ENCODE measurements around the gene VASN. TPM values are rescaled to one million over a fixed set of nuclear protein-coding genes. Genes with fewer than 3 reads are reported as not detected.

The VASN gene
- total RNA-seq, 1 experiment from 2014 or later: 18.1 TPM

GRCh38 chr16:4410335-4411075 lies 38.9 kb downstream of the VASN start:
- CTCF ChIA-PET: interaction anchor here (0.7 kb wide), 1 partner anchor 44 kb away, joined by 3 read pairs; no protein-coding TSS in a partner anchor
- TF ChIP-seq CTCF (IDR thresholded peaks at IDR 0.05; ENCODE audit: unreplicated experiment): no peak
- intact Hi-C loops (cut with micrococcal nuclease; ENCODE audit: unreplicated experiment): no loop called here
- Mint-ChIP-seq H3K27ac (ENCODE audit: unreplicated experiment) (no peak overlapping the region), H3K27me3 (ENCODE audit: unreplicated experiment) (no peaks in the 10 kb centered on the region), H3K9me3 (ENCODE audit: low read depth, unreplicated experiment) (no peaks in the 10 kb centered on the region), H3K4me3 (ENCODE audit: low read depth, unreplicated experiment) (no peak overlapping the region), H3K36me3 (ENCODE audit: insufficient read depth, unreplicated experiment) (peaks cover 42% of the 10 kb centered on the region), H3K4me1 (ENCODE audit: low read depth, unreplicated experiment) (peaks cover 14% of the 10 kb centered on the region)
- no peak for DNase-seq
- no TSS peak for BruUV-seq (replicated peaks)

- H3K4me1 Mint-ChIP-seq (ENCODE audit: low read depth, unreplicated experiment): peaks cover 15% of the 10 kb centered on the region
- TF ChIP-seq CTCF (IDR thresholded peaks at IDR 0.05; ENCODE audit: unreplicated experiment): no peak
- H3K27me3 Mint-ChIP-seq (ENCODE audit: unreplicated experiment): no peaks in the 10 kb centered on the region
- peaks cover 40% of the 10 kb centered on the region for H3K36me3 Mint-ChIP-seq (ENCODE audit: insufficient read depth, unreplicated experiment)
- BruUV-seq (replicated peaks): no TSS peak
- CTCF ChIA-PET: no interaction called here
- no peaks in the 10 kb centered on the region for H3K9me3 Mint-ChIP-seq (ENCODE audit: low read depth, unreplicated experiment)
- H3K27ac Mint-ChIP-seq (ENCODE audit: unreplicated experiment): no peak overlapping the region
- H3K4me3 Mint-ChIP-seq (ENCODE audit: low read depth, unreplicated experiment): no peak overlapping the region
- no peak for DNase-seq
- intact Hi-C loops (cut with micrococcal nuclease; ENCODE audit: unreplicated experiment): no loop called here
Measured at GRCh38 chr16:4411684-4412083, 40.0 kb downstream of the VASN start.

GRCh38 chr16:4412159-4412558 lies 40.5 kb downstream of the VASN start:
- H3K27me3 Mint-ChIP-seq (ENCODE audit: unreplicated experiment): no peaks in the 10 kb centered on the region
- no peak overlapping the region for H3K27ac Mint-ChIP-seq (ENCODE audit: unreplicated experiment)
- no peak for DNase-seq
- H3K4me3 Mint-ChIP-seq (ENCODE audit: low read depth, unreplicated experiment): no peak overlapping the region
- H3K9me3 Mint-ChIP-seq (ENCODE audit: low read depth, unreplicated experiment): no peaks in the 10 kb centered on the region
- CTCF ChIA-PET: interaction anchor here (0.7 kb wide), 1 partner anchor 236 kb away, joined by 3 read pairs; no protein-coding TSS in a partner anchor
- H3K4me1 Mint-ChIP-seq (ENCODE audit: low read depth, unreplicated experiment): peaks cover 15% of the 10 kb centered on the region
- intact Hi-C loops (cut with micrococcal nuclease; ENCODE audit: unreplicated experiment): no loop called here
- BruUV-seq (replicated peaks): no TSS peak
- H3K36me3 Mint-ChIP-seq (ENCODE audit: insufficient read depth, unreplicated experiment): peaks cover 39% of the 10 kb centered on the region
- TF ChIP-seq CTCF (IDR thresholded peaks at IDR 0.05; ENCODE audit: unreplicated experiment): no peak

- Mint-ChIP-seq H3K4me1 (ENCODE audit: low read depth, unreplicated experiment) (peaks cover 15% of the 10 kb centered on the region), H3K27ac (ENCODE audit: unreplicated experiment) (no peak overlapping the region), H3K9me3 (ENCODE audit: low read depth, unreplicated experiment) (no peaks in the 10 kb centered on the region), H3K4me3 (ENCODE audit: low read depth, unreplicated experiment) (no peak overlapping the region), H3K36me3 (ENCODE audit: insufficient read depth, unreplicated experiment) (peaks cover 38% of the 10 kb centered on the region), H3K27me3 (ENCODE audit: unreplicated experiment) (no peaks in the 10 kb centered on the region)
- DNase-seq: no peak
- BruUV-seq (replicated peaks): no TSS peak
- intact Hi-C loops (cut with micrococcal nuclease; ENCODE audit: unreplicated experiment): no loop called here
- TF ChIP-seq CTCF (IDR thresholded peaks at IDR 0.05; ENCODE audit: unreplicated experiment): no peak
- CTCF ChIA-PET: interaction anchor here (0.6 to 0.7 kb wide), 2 partner anchors 46 to 236 kb away, joined by 3 read pairs; no protein-coding TSS in a partner anchor
Measured at GRCh38 chr16:4412854-4413253, 41.2 kb downstream of the VASN start.

All from Calu3 (cell line).